ENCODE measurements around the gene SNX1. TPM values are rescaled to one million over a fixed set of nuclear protein-coding genes. Genes with fewer than 3 reads are reported as not detected.

Gene SNX1
- total and polyA plus RNA-seq, 2 experiments from 2014 or later: 36.5 to 36.9 TPM

DNA sequence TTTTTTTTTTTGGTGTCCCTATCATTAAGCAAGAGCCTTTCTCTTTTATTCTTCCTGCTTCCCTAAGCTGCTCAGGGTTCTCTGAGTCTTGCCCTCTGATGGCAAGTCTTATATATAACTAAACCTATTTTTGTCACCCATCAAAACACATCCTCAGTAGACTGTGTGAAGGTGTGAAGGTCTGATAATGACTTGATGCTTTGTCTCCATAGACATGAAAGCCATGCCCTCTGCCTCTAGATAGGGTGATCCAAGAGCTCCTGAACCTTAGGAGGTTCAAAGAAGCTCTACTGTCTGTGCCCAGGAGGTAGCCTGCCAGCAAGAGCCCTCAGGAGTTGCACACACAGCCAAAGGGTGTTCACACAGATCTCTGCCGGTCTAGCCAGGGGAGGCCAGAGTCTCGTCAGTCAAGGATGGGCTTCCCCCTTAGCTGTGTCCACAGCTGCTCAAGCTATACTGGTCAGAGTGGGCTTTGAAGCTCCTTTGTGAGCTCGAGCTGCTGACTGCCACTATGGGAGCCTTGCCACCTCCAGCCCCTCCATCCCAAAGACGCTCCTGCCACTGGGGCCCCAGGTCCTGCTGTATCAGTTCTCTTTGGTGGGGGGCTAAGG is 42.7 kb downstream of the SNX1 start:
- no peak for TF ChIP-seq CTCF (IDR thresholded peaks at IDR 0.05; ENCODE audit: low read depth, low read length)
- H3K9me3 ChIP-seq (ENCODE audit: low read depth): no peaks in the 10 kb centered on the region
- H3K27ac ChIP-seq: no peak overlapping the region
- H3K4me3 ChIP-seq: no peak overlapping the region
- no peaks in the 10 kb centered on the region for H3K4me1 ChIP-seq (ENCODE audit: low read depth)
- no peak for DNase-seq (ENCODE audit: low read depth in 1 of 2, low spot score in 1 of 2)
- no peaks in the 10 kb centered on the region for H3K27me3 ChIP-seq
- H3K36me3 ChIP-seq: peaks cover 29% of the 10 kb centered on the region

GRCh38 chr15:64141798-64142512 is 46.2 kb downstream of the SNX1 start:
- Histone ChIP-seq H3K4me3 (no peak overlapping the region), H3K27me3 (no peaks in the 10 kb centered on the region), H3K4me1 (ENCODE audit: low read depth) (peaks cover 12% of the 10 kb centered on the region), H3K9me3 (ENCODE audit: low read depth) (no peaks in the 10 kb centered on the region), H3K36me3 (peaks cover 17% of the 10 kb centered on the region), H3K27ac (no peak overlapping the region)
- no peak for DNase-seq (ENCODE audit: low read depth in 1 of 2, low spot score in 1 of 2)
- no peak for TF ChIP-seq CTCF (IDR thresholded peaks at IDR 0.05; ENCODE audit: low read depth, low read length)

GRCh38 chr15:64143276-64143675 is 47.5 kb downstream of the SNX1 start:
- Histone ChIP-seq H3K27me3 (no peaks in the 10 kb centered on the region), H3K27ac (no peak overlapping the region), H3K4me3 (no peak overlapping the region), H3K36me3 (peaks cover 8% of the 10 kb centered on the region), H3K4me1 (ENCODE audit: low read depth) (peaks cover 14% of the 10 kb centered on the region), H3K9me3 (ENCODE audit: low read depth) (no peaks in the 10 kb centered on the region)
- no peak for TF ChIP-seq CTCF (IDR thresholded peaks at IDR 0.05; ENCODE audit: low read depth, low read length)
- DNase-seq (ENCODE audit: low read depth in 1 of 2, low spot score in 1 of 2): no peak

- DNase-seq (ENCODE audit: low read depth in 1 of 2, low spot score in 1 of 2): no peak
- H3K4me3 ChIP-seq: no peak overlapping the region
- no peaks in the 10 kb centered on the region for H3K9me3 ChIP-seq (ENCODE audit: low read depth)
- H3K36me3 ChIP-seq: peaks cover 8% of the 10 kb centered on the region
- no peaks in the 10 kb centered on the region for H3K27me3 ChIP-seq
- peaks cover 14% of the 10 kb centered on the region for H3K4me1 ChIP-seq (ENCODE audit: low read depth)
- no peak for TF ChIP-seq CTCF (IDR thresholded peaks at IDR 0.05; ENCODE audit: low read depth, low read length)
- no peak overlapping the region for H3K27ac ChIP-seq
Observed at GRCh38 chr15:64144192-64144564, 48.4 kb downstream of the SNX1 start.

- DNase-seq (ENCODE audit: low read depth in 1 of 2, low spot score in 1 of 2): no peak
- no peaks in the 10 kb centered on the region for H3K27me3 ChIP-seq
- no peaks in the 10 kb centered on the region for H3K9me3 ChIP-seq (ENCODE audit: low read depth)
- H3K27ac ChIP-seq: no peak overlapping the region
- peaks cover 14% of the 10 kb centered on the region for H3K4me1 ChIP-seq (ENCODE audit: low read depth)
- TF ChIP-seq CTCF (IDR thresholded peaks at IDR 0.05; ENCODE audit: low read depth, low read length): no peak
- peaks cover 8% of the 10 kb centered on the region for H3K36me3 ChIP-seq
- no peak overlapping the region for H3K4me3 ChIP-seq
Observed at GRCh38 chr15:64144565-64145281, 48.9 kb downstream of the SNX1 start.

Data from cardiac muscle cell (in vitro differentiated cells and primary cell).